SK-N-SH (cell line): Measurements from ENCODE around the gene SULF2. TPM values are rescaled to one million over a fixed set of nuclear protein-coding genes. Genes with fewer than 3 reads are reported as not detected.

Experiments used
- CTCF ChIA-PET: fragments of 300-600, 350-600 bp; formaldehyde crosslinking; extraction: SDS; loops from one replicate; lab custom pipeline; 2021; lab: Yijun Ruan, JAX
- POLR2A ChIA-PET: fragments of 350-600 bp; sonication (Branson Sonifier 250); formaldehyde crosslinking; extraction: SDS; loops from one replicate; lab custom pipeline; 2020; ENCODE audit warnings: antibody characterized with exemption, inconsistent platforms; lab: Yijun Ruan, JAX
- DNase-seq: peaks from one replicate; pipeline ENCODE4 v3.0.0; 2012
- H2AFZ ChIP-seq: fragments of 200-600 bp; sonication (generic); 2 replicates; pipeline ENCODE4 v1.8.1; 2016; ENCODE audit warnings: antibody characterized with exemption, mild to moderate bottlenecking, low read depth
- H3F3A ChIP-seq: fragments of 200-600 bp; sonication (generic); replicated peaks from 2 replicates; pipeline ENCODE3; 2016; ENCODE audit warnings: antibody characterized with exemption, mild to moderate bottlenecking; ENCODE audit not compliant: insufficient read depth
- H3K27ac ChIP-seq, 2 experiments: fragments of 200-500 bp in 1 of 2; fragments of 200-600 bp in 1 of 2; sonication (Bioruptor generic) in 1 of 2; sonication (generic), shearing (Covaris generic) in 1 of 2; 2 replicates each; pipeline versions ENCODE4 v1.5.1 to v1.6.1; 2014 to 2016; ENCODE audit warnings: low read depth in 2 of 2, inconsistent platforms in 1 of 2, low read length in 1 of 2, mild to moderate bottlenecking in 1 of 2, mixed read lengths in 1 of 2
- H3K27me3 ChIP-seq: fragments of 200-600 bp; sonication (generic), shearing (Covaris generic); 2 replicates; pipeline ENCODE4 v1.6.1; 2016; ENCODE audit warnings: mixed run types; ENCODE audit not compliant: insufficient read depth
- H3K36me3 ChIP-seq, 2 experiments: fragments of 200-500 bp in 1 of 2; fragments of 200-600 bp in 1 of 2; sonication (Bioruptor generic) in 1 of 2; sonication (generic) in 1 of 2; replicated peaks in 1 of 2; 2 replicates each; pipeline versions ENCODE3 to v1.5.1; 2014 to 2016; ENCODE audit warnings: low read length in 1 of 2, mild to moderate bottlenecking in 1 of 2; ENCODE audit not compliant: insufficient read depth in 2 of 2, control insufficient read depth in 1 of 2
- H3K4me1 ChIP-seq, 2 experiments: fragments of 200-500 bp in 1 of 2; fragments of 200-600 bp in 1 of 2; sonication (Bioruptor generic) in 1 of 2; sonication (generic), shearing (Covaris generic) in 1 of 2; 2 replicates each; pipeline versions ENCODE4 v1.5.1 to v1.6.1; 2014 to 2016; ENCODE audit warnings: low read depth in 1 of 2, low read length in 1 of 2, mixed run types in 1 of 2; ENCODE audit not compliant: insufficient read depth in 2 of 2, control insufficient read depth in 1 of 2
- H3K4me2 ChIP-seq: fragments of 200-600 bp; sonication (generic), shearing (Covaris generic); 2 replicates; pipeline ENCODE4 v1.6.1; 2017; ENCODE audit warnings: mixed run types
- H3K4me3 ChIP-seq, 2 experiments: fragments of 200-500 bp in 1 of 2; fragments of 200-600 bp in 1 of 2; sonication (Bioruptor generic) in 1 of 2; sonication (generic), shearing (Covaris generic) in 1 of 2; 2 replicates each; pipeline versions ENCODE4 v1.5.1 to v1.8.1; 2014 to 2016; ENCODE audit warnings: low read depth in 2 of 2, inconsistent platforms in 1 of 2, low read length in 1 of 2, mild to moderate bottlenecking in 1 of 2, mixed read lengths in 1 of 2, moderate library complexity in 1 of 2
- H3K79me2 ChIP-seq: fragments of 200-600 bp; sonication (generic); 2 replicates; pipeline ENCODE4 v1.8.1; 2017; ENCODE audit warnings: mild to moderate bottlenecking; ENCODE audit not compliant: insufficient read depth
- H3K9ac ChIP-seq: fragments of 200-600 bp; sonication (generic); 2 replicates; pipeline ENCODE4 v1.6.1; 2017; ENCODE audit warnings: mixed run types
- H3K9me2 ChIP-seq: fragments of 200-600 bp; sonication (generic); 2 replicates; pipeline ENCODE4 v1.6.1; 2017; ENCODE audit warnings: mixed run types
- H3K9me3 ChIP-seq: fragments of 200-600 bp; sonication (generic); 2 replicates; pipeline ENCODE4 v1.6.1; 2017; ENCODE audit warnings: mixed run types, mild to moderate bottlenecking, moderate library complexity
- H4K20me1 ChIP-seq: fragments of 200-600 bp; sonication (generic); 2 replicates; pipeline ENCODE4 v1.6.1; 2017; ENCODE audit warnings: mild to moderate bottlenecking, mixed run types; ENCODE audit not compliant: insufficient read depth
- ELF1 ChIP-seq: IDR thresholded peaks from 2 replicates; pipeline ENCODE4 v1.4.0; 2012
- EP300 ChIP-seq, 2 experiments: IDR thresholded peaks; 2 replicates each; pipeline versions ENCODE4 v1.4.0 to v1.6.1; 2012; ENCODE audit warnings: borderline replicate concordance in 1 of 2, low read depth in 1 of 2, low read length in 1 of 2
- EZH2phosphoT487 ChIP-seq: fragments of 200-600 bp; sonication (generic); IDR thresholded peaks from 2 replicates; pipeline ENCODE4 v1.6.1; 2017; ENCODE audit warnings: low read depth, mixed run types, mild to moderate bottlenecking, antibody characterized with exemption, moderate library complexity, borderline replicate concordance
- FOSL2 ChIP-seq: IDR thresholded peaks from 2 replicates; pipeline ENCODE4 v1.4.0; 2012; ENCODE audit warnings: low read depth, mild to moderate bottlenecking, moderate library complexity, borderline replicate concordance
- GABPA ChIP-seq: IDR thresholded peaks from 2 replicates; pipeline ENCODE4 v1.4.0; 2012; ENCODE audit warnings: low read depth, mild to moderate bottlenecking
- JUND ChIP-seq: IDR thresholded peaks from 2 replicates; pipeline ENCODE4 v1.4.0; 2012
- MEF2A ChIP-seq: IDR thresholded peaks from 2 replicates; pipeline ENCODE4 v1.4.0; 2012; ENCODE audit warnings: low read depth, borderline replicate concordance
- NFIC ChIP-seq: IDR thresholded peaks from 2 replicates; pipeline ENCODE4 v1.4.0; 2012; ENCODE audit warnings: borderline replicate concordance
- NRF1 ChIP-seq: IDR thresholded peaks from 2 replicates; pipeline ENCODE4 v1.6.1; 2012; ENCODE audit warnings: low read depth, mild to moderate bottlenecking, low read length
- RAD21 ChIP-seq: IDR thresholded peaks from 2 replicates; pipeline ENCODE4 v1.6.1; 2012; ENCODE audit warnings: mild to moderate bottlenecking, low read length
- RFX5 ChIP-seq: IDR thresholded peaks from 2 replicates; pipeline ENCODE4 v1.6.1; 2012; ENCODE audit warnings: mild to moderate bottlenecking, improper control_type of control experiment, low read length
- SIN3A ChIP-seq: IDR thresholded peaks from 2 replicates; pipeline ENCODE4 v1.6.1; 2012; ENCODE audit warnings: low read depth, mild to moderate bottlenecking, low read length, moderate library complexity, borderline replicate concordance
- SMC3 ChIP-seq: IDR thresholded peaks from 2 replicates; pipeline ENCODE4 v1.6.1; 2012; ENCODE audit warnings: low read depth, low read length, improper control_type of control experiment
- TAF1 ChIP-seq: IDR thresholded peaks from 2 replicates; pipeline ENCODE4 v1.6.1; 2012; ENCODE audit warnings: low read depth, mild to moderate bottlenecking, low read length, moderate library complexity, borderline replicate concordance
- TCF12 ChIP-seq: IDR thresholded peaks from 2 replicates; pipeline ENCODE4 v1.4.0; 2012
- TEAD4 ChIP-seq: IDR thresholded peaks from 2 replicates; pipeline ENCODE4 v1.4.0; 2012; ENCODE audit warnings: mild to moderate bottlenecking, borderline replicate concordance; ENCODE audit not compliant: insufficient read depth
- WGBS: methylation state at CpG from one replicate; pipeline ENCODE4 v1.1.6; 2017; ENCODE audit warnings: low lambda C conversion rate; 5-methylcytosine and 5-hydroxymethylcytosine counted together
- polyA plus RNA-seq, 3 experiments: library from polyadenylated mRNA; depleted of rRNA; stranded (reverse); fragments of >200 nt; gene quantifications; 2 replicates each; pipeline ENCODE4 v1.2.3, GENCODE V29; 2012
- TF ChIP-seq, protein P1 (sequence below): fragments of 200-600 bp; sonication (generic); IDR thresholded peaks from 2 replicates; pipeline ENCODE4 v1.6.1; 2017; ENCODE audit warnings: antibody characterized with exemption, mild to moderate bottlenecking, moderate library complexity
- TF ChIP-seq, protein P2 (sequence below): fragments of 150-350 bp; IDR thresholded peaks from 2 replicates; pipeline ENCODE4 v1.6.1; 2016; ENCODE audit warnings: mild to moderate bottlenecking, low read depth, low read length
- TF ChIP-seq, protein P3 (sequence below): IDR thresholded peaks from 2 replicates; pipeline ENCODE4 v1.4.0; 2012; ENCODE audit warnings: low read depth, borderline replicate concordance
- TF ChIP-seq, protein P4 (sequence below): IDR thresholded peaks from 2 replicates; pipeline ENCODE4 v1.4.0; 2012; ENCODE audit warnings: low read depth, borderline replicate concordance
- TF ChIP-seq, protein P5 (sequence below): IDR thresholded peaks from 2 replicates; pipeline ENCODE4 v1.6.1; 2012; ENCODE audit warnings: mild to moderate bottlenecking, low read depth, low read length, moderate library complexity

The SULF2 gene
- polyA plus RNA-seq, 1 of the 3 experiments (the other 2 are of a cell fraction) = 20.2 TPM

DNA sequence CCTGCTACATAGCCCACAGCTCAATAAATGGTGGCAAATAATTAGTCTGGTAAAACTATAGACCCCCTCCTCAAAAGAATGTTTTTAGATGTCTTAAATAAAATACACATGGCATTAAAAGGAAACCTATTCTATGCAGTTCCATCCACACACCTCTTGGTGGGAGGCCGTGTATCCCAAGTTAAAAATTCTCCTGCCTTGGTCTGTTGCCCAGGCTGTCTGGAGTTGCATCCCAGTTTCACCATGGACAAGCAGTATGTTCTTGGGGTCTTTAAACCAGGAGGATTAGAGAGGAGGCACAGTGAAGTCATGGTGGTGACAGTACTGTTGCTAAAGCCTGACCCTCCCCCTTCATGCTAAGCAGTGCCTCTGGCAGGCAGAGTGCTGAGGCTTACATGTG is 95.5 kb downstream of the SULF2 start (continued):
- TF ChIP-seq, protein P1, sequence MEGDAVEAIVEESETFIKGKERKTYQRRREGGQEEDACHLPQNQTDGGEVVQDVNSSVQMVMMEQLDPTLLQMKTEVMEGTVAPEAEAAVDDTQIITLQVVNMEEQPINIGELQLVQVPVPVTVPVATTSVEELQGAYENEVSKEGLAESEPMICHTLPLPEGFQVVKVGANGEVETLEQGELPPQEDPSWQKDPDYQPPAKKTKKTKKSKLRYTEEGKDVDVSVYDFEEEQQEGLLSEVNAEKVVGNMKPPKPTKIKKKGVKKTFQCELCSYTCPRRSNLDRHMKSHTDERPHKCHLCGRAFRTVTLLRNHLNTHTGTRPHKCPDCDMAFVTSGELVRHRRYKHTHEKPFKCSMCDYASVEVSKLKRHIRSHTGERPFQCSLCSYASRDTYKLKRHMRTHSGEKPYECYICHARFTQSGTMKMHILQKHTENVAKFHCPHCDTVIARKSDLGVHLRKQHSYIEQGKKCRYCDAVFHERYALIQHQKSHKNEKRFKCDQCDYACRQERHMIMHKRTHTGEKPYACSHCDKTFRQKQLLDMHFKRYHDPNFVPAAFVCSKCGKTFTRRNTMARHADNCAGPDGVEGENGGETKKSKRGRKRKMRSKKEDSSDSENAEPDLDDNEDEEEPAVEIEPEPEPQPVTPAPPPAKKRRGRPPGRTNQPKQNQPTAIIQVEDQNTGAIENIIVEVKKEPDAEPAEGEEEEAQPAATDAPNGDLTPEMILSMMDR = no peak
- TF ChIP-seq TEAD4 (no peak), TAF1 (no peak), FOSL2 (no peak), TCF12 (no peak), SIN3A (no peak), SMC3 (no peak), JUND (no peak)
- TF ChIP-seq, protein P2, sequence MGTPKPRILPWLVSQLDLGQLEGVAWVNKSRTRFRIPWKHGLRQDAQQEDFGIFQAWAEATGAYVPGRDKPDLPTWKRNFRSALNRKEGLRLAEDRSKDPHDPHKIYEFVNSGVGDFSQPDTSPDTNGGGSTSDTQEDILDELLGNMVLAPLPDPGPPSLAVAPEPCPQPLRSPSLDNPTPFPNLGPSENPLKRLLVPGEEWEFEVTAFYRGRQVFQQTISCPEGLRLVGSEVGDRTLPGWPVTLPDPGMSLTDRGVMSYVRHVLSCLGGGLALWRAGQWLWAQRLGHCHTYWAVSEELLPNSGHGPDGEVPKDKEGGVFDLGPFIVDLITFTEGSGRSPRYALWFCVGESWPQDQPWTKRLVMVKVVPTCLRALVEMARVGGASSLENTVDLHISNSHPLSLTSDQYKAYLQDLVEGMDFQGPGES = no peak

DNA sequence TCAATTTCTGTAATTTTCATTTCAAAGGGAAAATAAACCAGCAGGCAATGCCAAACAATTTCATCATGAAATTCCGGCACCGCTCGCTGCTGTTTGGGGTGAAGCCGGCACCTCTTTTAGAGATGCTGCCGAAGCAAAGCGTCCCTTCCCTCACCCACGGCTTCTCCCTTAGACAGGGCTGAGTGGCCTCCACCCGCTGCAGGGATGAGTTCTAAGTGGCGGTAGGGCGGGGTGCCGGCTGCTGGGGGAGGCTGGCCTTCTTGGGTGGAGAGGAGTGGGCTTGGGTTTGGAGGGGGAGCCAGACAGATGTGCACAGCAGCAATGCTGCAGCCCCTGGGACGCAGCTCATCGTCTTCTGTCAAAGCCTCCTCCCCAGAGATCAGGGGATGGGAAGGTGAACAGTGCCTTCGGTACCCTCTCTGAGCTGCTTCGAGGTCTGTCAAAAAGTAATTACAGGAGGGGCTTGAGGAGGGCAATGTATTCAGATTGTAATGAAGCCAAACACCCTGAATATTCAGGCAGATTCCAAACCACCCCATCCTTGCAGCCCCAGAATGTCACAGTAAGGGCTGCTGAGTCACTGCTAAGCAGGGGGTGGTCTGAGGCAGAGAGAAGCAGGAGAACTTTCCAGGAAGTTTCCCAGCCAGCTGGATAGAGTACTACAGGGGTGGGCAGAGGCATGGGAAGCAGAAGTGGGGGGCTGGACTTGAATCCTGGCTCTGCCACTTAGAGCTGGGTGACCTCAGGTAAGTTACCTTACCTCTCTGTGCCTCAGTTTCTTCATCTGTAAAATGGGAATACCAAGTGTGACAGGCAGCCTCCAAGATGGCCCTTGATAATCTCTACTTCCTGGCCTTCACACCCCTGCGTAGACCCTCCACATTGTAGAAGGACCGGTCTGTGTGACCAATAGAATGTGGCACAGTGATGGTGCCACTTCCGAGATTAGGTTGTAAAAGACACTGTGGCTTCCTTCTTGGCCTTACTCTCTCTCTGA is 96.6 kb downstream of the SULF2 start:
- H2AFZ ChIP-seq = no peak overlapping the region
- WGBS = 92% methylated on average over 13 of the region's 18 CpGs
- H3K9me3 ChIP-seq = peaks cover 3% of the 10 kb centered on the region; the same call in 1 of the 2 replicates
- no peaks in the 10 kb centered on the region for H3K4me1 ChIP-seq
- H3K79me2 ChIP-seq = no peaks in the 10 kb centered on the region
- H3K9ac ChIP-seq = no peak overlapping the region
- H3K27me3 ChIP-seq = no peaks in the 10 kb centered on the region
- ChIA-PET POLR2A (no interaction called here), CTCF (interaction anchor here (0.9 to 2.6 kb wide), 5 partner anchors 11 to 933 kb away, joined by 3 to 9 read pairs (median 6); no protein-coding TSS in a partner anchor)
- no peak for DNase-seq
- no peak overlapping the region for H3K4me2 ChIP-seq
- H3F3A ChIP-seq = no peaks in the 10 kb centered on the region
- no peaks in the 10 kb centered on the region for H4K20me1 ChIP-seq
- H3K4me3 ChIP-seq = no peak overlapping the region
- H3K36me3 ChIP-seq = peaks cover 0 to 5% of the 10 kb centered on the region in 2 experiments
- H3K27ac ChIP-seq = no peak overlapping the region
- H3K9me2 ChIP-seq = no peaks in the 10 kb centered on the region
- TF ChIP-seq, protein P3, sequence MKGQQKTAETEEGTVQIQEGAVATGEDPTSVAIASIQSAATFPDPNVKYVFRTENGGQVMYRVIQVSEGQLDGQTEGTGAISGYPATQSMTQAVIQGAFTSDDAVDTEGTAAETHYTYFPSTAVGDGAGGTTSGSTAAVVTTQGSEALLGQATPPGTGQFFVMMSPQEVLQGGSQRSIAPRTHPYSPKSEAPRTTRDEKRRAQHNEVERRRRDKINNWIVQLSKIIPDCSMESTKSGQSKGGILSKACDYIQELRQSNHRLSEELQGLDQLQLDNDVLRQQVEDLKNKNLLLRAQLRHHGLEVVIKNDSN = no peak
- no peak for TF ChIP-seq SIN3A
- no peak for TF ChIP-seq NFIC
- TF ChIP-seq, protein P4, sequence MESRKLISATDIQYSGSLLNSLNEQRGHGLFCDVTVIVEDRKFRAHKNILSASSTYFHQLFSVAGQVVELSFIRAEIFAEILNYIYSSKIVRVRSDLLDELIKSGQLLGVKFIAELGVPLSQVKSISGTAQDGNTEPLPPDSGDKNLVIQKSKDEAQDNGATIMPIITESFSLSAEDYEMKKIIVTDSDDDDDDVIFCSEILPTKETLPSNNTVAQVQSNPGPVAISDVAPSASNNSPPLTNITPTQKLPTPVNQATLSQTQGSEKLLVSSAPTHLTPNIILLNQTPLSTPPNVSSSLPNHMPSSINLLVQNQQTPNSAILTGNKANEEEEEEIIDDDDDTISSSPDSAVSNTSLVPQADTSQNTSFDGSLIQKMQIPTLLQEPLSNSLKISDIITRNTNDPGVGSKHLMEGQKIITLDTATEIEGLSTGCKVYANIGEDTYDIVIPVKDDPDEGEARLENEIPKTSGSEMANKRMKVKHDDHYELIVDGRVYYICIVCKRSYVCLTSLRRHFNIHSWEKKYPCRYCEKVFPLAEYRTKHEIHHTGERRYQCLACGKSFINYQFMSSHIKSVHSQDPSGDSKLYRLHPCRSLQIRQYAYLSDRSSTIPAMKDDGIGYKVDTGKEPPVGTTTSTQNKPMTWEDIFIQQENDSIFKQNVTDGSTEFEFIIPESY = no peak
- TF ChIP-seq NRF1 = no peak
- TF ChIP-seq RAD21 = no peak
- TF ChIP-seq, protein P5, sequence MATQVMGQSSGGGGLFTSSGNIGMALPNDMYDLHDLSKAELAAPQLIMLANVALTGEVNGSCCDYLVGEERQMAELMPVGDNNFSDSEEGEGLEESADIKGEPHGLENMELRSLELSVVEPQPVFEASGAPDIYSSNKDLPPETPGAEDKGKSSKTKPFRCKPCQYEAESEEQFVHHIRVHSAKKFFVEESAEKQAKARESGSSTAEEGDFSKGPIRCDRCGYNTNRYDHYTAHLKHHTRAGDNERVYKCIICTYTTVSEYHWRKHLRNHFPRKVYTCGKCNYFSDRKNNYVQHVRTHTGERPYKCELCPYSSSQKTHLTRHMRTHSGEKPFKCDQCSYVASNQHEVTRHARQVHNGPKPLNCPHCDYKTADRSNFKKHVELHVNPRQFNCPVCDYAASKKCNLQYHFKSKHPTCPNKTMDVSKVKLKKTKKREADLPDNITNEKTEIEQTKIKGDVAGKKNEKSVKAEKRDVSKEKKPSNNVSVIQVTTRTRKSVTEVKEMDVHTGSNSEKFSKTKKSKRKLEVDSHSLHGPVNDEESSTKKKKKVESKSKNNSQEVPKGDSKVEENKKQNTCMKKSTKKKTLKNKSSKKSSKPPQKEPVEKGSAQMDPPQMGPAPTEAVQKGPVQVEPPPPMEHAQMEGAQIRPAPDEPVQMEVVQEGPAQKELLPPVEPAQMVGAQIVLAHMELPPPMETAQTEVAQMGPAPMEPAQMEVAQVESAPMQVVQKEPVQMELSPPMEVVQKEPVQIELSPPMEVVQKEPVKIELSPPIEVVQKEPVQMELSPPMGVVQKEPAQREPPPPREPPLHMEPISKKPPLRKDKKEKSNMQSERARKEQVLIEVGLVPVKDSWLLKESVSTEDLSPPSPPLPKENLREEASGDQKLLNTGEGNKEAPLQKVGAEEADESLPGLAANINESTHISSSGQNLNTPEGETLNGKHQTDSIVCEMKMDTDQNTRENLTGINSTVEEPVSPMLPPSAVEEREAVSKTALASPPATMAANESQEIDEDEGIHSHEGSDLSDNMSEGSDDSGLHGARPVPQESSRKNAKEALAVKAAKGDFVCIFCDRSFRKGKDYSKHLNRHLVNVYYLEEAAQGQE = no peak
- no peak for TF ChIP-seq GABPA
- no peak for TF ChIP-seq SMC3
- no peak for TF ChIP-seq RFX5
- TF ChIP-seq FOSL2 = no peak
- no peak for TF ChIP-seq EZH2phosphoT487
- TF ChIP-seq ELF1 = no peak
- TF ChIP-seq MEF2A = no peak
- no peak for TF ChIP-seq EP300 (IDR thresholded peaks at IDR 0.05; ENCODE audit: borderline replicate concordance in 1 of 2, low read depth in 1 of 2, low read length in 1 of 2)
